Activated CD4-positive, alpha-beta T cell treated with anti-CD3 and anti-CD28 coated beads, Interleukin-2, amount 50 U/mL, for 1 hour (primary cell): Measurements from ENCODE around the gene ZNF407.

Experiments
- DNase-seq: peaks from one replicate; pipeline ENCODE4 v3.0.0-alpha.2; 2020

ZNF407 gene

GRCh38 chr18:74731097-74731496 lies 133.4 kb downstream of the ZNF407 start:
- no peak for DNase-seq

- DNase-seq = no peak
Measured at GRCh38 chr18:74732380-74732779, 134.7 kb downstream of the ZNF407 start.

- DNase-seq = no peak
Measured at GRCh38 chr18:74733598-74733997, 135.9 kb downstream of the ZNF407 start.

- no peak for DNase-seq
Measured at GRCh38 chr18:74734013-74734444, 136.4 kb downstream of the ZNF407 start.

- DNase-seq = no peak
Measured at GRCh38 chr18:74739926-74740325, 142.3 kb downstream of the ZNF407 start.

- DNase-seq = no peak
Measured at GRCh38 chr18:74742573-74743243, 145.0 kb downstream of the ZNF407 start.

- DNase-seq = no peak
Measured at GRCh38 chr18:74745633-74746403, 148.1 kb downstream of the ZNF407 start.

- DNase-seq = no peak
Measured at GRCh38 chr18:74748809-74749208, 151.1 kb downstream of the ZNF407 start.

- DNase-seq = no peak
Measured at GRCh38 chr18:74758995-74759394, 161.3 kb downstream of the ZNF407 start.

- DNase-seq = no peak
Measured at GRCh38 chr18:74760026-74760425, 162.4 kb downstream of the ZNF407 start.

- DNase-seq = no peak
Measured at GRCh38 chr18:74760436-74760835, 162.8 kb downstream of the ZNF407 start.

- DNase-seq = no peak
Measured at GRCh38 chr18:74766251-74766650, 168.6 kb downstream of the ZNF407 start.

- DNase-seq = no peak
Measured at GRCh38 chr18:74768096-74768495, 170.4 kb downstream of the ZNF407 start.

GRCh38 chr18:74773171-74773624 lies 175.5 kb downstream of the ZNF407 start:
- no peak for DNase-seq

- DNase-seq = no peak
Measured at GRCh38 chr18:74774486-74774885, 176.8 kb downstream of the ZNF407 start.

- DNase-seq = no peak
Measured at GRCh38 chr18:74775239-74775638, 177.6 kb downstream of the ZNF407 start.

GRCh38 chr18:74778191-74778847 lies 180.6 kb downstream of the ZNF407 start:
- no peak for DNase-seq

- DNase-seq = no peak
Measured at GRCh38 chr18:74784752-74785151, 187.1 kb downstream of the ZNF407 start.

- DNase-seq = no peak
Measured at GRCh38 chr18:74785632-74786031, 188.0 kb downstream of the ZNF407 start.

- no peak for DNase-seq
Measured at GRCh38 chr18:74788657-74789056, 191.0 kb downstream of the ZNF407 start.

GRCh38 chr18:74789078-74789477 lies 191.4 kb downstream of the ZNF407 start:
- no peak for DNase-seq

GRCh38 chr18:74790451-74790850 lies 192.8 kb downstream of the ZNF407 start:
- DNase-seq = no peak

GRCh38 chr18:74791501-74792194 lies 194.0 kb downstream of the ZNF407 start:
- DNase-seq = no peak
